Neural cell (in vitro differentiated cells): ENCODE data around the gene XPR1.

Experiments
- EP300 ChIP-seq: fragments of 450-650 bp; conservative IDR thresholded peaks from 2 replicates; pipeline ENCODE4 v1.6.1; 2014; ENCODE audit warnings: antibody characterized with exemption, mild to moderate bottlenecking, moderate library complexity; ENCODE audit not compliant: poor library complexity, severe bottlenecking
- EZH2 ChIP-seq: fragments of 200-600, 300-800 bp; shearing (Covaris generic), sonication (generic); IDR thresholded peaks from 2 replicates; pipeline ENCODE4 v1.6.1; 2014; ENCODE audit warnings: antibody characterized with exemption, low read length, borderline replicate concordance, mild to moderate bottlenecking; ENCODE audit not compliant: insufficient read depth, poor library complexity, severe bottlenecking
- MXI1 ChIP-seq: fragments of 450-650 bp; conservative IDR thresholded peaks from 2 replicates; pipeline ENCODE4 v1.6.1; 2014; ENCODE audit warnings: antibody characterized with exemption, mild to moderate bottlenecking; ENCODE audit not compliant: poor library complexity, severe bottlenecking
- POLR2AphosphoS5 ChIP-seq: IDR thresholded peaks from 2 replicates; pipeline ENCODE4 v1.6.1; 2012
- RAD21 ChIP-seq: fragments of 450-650 bp; conservative IDR thresholded peaks from 2 replicates; pipeline ENCODE4 v1.6.1; 2014; ENCODE audit warnings: antibody characterized with exemption, mild to moderate bottlenecking, moderate library complexity
- SMC3 ChIP-seq: fragments of 450-650 bp; conservative IDR thresholded peaks from 2 replicates; pipeline ENCODE4 v1.6.1; 2014; ENCODE audit warnings: antibody characterized with exemption, mild to moderate bottlenecking, moderate library complexity; ENCODE audit not compliant: poor library complexity
- TAF1 ChIP-seq: IDR thresholded peaks from 2 replicates; pipeline ENCODE4 v1.6.1; 2012; ENCODE audit warnings: low read depth
- TF ChIP-seq, protein P1 (sequence below): fragments of 450-650 bp; IDR thresholded peaks from 2 replicates; pipeline ENCODE4 v1.5.1; 2014; ENCODE audit warnings: antibody characterized with exemption, mild to moderate bottlenecking, moderate library complexity; ENCODE audit not compliant: poor library complexity, severe bottlenecking
- TF ChIP-seq, protein P2 (sequence below): IDR thresholded peaks from 2 replicates; pipeline ENCODE4 v1.6.1; 2012; ENCODE audit warnings: borderline replicate concordance

DNA sequence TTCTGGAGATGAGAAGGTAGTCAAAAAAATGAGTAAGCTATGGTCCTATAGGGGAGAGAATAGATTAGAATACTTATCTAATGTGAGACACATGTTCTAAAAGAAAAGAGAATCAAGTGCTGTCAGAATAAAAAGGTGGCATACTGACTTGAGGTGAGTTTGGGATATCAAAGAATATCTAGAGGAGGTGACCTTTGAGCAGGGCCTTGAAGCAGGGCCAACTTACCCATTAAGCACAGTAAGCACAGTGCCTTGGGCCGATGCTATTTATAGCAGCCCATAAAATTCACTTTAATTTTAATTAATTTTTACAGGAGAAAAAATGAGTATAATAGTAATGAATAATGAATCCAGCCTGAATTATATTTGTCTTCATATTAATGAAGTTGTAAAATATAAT, 92.2 kb downstream of the XPR1 start:
- TF ChIP-seq, protein P1, sequence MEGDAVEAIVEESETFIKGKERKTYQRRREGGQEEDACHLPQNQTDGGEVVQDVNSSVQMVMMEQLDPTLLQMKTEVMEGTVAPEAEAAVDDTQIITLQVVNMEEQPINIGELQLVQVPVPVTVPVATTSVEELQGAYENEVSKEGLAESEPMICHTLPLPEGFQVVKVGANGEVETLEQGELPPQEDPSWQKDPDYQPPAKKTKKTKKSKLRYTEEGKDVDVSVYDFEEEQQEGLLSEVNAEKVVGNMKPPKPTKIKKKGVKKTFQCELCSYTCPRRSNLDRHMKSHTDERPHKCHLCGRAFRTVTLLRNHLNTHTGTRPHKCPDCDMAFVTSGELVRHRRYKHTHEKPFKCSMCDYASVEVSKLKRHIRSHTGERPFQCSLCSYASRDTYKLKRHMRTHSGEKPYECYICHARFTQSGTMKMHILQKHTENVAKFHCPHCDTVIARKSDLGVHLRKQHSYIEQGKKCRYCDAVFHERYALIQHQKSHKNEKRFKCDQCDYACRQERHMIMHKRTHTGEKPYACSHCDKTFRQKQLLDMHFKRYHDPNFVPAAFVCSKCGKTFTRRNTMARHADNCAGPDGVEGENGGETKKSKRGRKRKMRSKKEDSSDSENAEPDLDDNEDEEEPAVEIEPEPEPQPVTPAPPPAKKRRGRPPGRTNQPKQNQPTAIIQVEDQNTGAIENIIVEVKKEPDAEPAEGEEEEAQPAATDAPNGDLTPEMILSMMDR: no peak
- TF ChIP-seq MXI1: no peak
- no peak for TF ChIP-seq EZH2
- no peak for TF ChIP-seq POLR2AphosphoS5
- TF ChIP-seq, protein P2, sequence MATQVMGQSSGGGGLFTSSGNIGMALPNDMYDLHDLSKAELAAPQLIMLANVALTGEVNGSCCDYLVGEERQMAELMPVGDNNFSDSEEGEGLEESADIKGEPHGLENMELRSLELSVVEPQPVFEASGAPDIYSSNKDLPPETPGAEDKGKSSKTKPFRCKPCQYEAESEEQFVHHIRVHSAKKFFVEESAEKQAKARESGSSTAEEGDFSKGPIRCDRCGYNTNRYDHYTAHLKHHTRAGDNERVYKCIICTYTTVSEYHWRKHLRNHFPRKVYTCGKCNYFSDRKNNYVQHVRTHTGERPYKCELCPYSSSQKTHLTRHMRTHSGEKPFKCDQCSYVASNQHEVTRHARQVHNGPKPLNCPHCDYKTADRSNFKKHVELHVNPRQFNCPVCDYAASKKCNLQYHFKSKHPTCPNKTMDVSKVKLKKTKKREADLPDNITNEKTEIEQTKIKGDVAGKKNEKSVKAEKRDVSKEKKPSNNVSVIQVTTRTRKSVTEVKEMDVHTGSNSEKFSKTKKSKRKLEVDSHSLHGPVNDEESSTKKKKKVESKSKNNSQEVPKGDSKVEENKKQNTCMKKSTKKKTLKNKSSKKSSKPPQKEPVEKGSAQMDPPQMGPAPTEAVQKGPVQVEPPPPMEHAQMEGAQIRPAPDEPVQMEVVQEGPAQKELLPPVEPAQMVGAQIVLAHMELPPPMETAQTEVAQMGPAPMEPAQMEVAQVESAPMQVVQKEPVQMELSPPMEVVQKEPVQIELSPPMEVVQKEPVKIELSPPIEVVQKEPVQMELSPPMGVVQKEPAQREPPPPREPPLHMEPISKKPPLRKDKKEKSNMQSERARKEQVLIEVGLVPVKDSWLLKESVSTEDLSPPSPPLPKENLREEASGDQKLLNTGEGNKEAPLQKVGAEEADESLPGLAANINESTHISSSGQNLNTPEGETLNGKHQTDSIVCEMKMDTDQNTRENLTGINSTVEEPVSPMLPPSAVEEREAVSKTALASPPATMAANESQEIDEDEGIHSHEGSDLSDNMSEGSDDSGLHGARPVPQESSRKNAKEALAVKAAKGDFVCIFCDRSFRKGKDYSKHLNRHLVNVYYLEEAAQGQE: no peak
- no peak for TF ChIP-seq EP300
- TF ChIP-seq TAF1: no peak
- TF ChIP-seq SMC3: no peak
- TF ChIP-seq RAD21: no peak
